T-helper 1 cell treated with Interleukin-12 subunit alpha and Interleukin-12 subunit beta and Interleukin-4 antibody, amounts not matched to agents 30 μg/mL and 1 μg/mL, for 36 hours (primary cell): ENCODE results near the gene ST8SIA6.
"Not testable (repeated sequence)": the region's sequence is repeated elsewhere in the genome, so short reads cannot be mapped to it uniquely, and the experiment has no call there.

ENCODE experiments used
- H3K27ac Mint-ChIP-seq: one replicate; pipeline ENCODE4 v1.8.0; 2021; ENCODE audit warnings: mild to moderate bottlenecking, mixed read lengths
- H3K27me3 Mint-ChIP-seq: one replicate; pipeline ENCODE4 v1.8.0; 2021; ENCODE audit warnings: low read depth, mixed read lengths
- H3K36me3 Mint-ChIP-seq: one replicate; pipeline ENCODE4 v1.8.0; 2021; ENCODE audit warnings: low read depth, mixed read lengths
- H3K4me1 Mint-ChIP-seq: one replicate; pipeline ENCODE4 v1.8.0; 2021; ENCODE audit warnings: low read depth, mixed read lengths
- H3K4me3 Mint-ChIP-seq: one replicate; pipeline ENCODE4 v1.8.0; 2021; ENCODE audit warnings: mild to moderate bottlenecking, moderate library complexity, mixed read lengths
- H3K9me3 Mint-ChIP-seq: one replicate; pipeline ENCODE4 v1.8.0; 2021; ENCODE audit warnings: mixed read lengths

Gene ST8SIA6

DNA sequence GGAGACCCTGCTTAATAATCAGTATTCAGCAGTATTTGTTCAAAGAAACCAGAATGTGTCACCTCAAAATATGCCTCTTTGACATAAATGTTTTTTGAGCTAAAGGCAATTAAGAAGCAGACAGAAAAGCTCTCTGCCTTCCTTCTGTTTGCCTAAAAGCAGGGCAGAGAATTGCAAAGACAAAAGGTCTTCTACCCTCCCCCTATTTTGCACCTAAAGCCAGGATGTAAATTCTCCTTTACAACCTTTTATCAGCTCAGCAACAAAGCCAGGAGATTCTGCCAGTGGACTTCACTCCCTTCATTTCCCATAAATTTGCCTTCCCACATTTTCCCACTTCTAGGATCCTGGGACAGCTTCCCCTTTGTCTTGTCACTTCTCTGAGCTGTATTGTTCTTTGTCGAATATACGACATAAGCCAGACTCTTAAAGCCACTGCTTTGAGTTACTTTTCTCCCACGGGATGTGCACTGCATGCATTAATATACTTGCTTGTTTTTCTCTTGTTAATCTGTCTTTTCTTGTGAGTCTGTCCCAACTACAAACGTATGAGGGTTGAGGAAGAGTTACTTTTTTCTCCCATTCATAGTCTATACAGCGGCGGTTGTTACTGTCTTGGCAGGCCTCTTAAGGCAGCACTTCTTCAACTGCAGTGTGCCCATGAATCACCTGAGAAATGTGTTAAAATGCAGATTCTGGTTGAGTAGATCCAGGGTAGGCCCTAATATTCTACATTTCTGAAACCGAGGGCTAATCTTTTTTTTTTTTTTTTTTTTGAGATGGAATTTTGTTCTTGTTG lies 48.2 kb downstream of the ST8SIA6 start:
- peaks cover 1% of the 10 kb centered on the region for H3K36me3 Mint-ChIP-seq

DNA sequence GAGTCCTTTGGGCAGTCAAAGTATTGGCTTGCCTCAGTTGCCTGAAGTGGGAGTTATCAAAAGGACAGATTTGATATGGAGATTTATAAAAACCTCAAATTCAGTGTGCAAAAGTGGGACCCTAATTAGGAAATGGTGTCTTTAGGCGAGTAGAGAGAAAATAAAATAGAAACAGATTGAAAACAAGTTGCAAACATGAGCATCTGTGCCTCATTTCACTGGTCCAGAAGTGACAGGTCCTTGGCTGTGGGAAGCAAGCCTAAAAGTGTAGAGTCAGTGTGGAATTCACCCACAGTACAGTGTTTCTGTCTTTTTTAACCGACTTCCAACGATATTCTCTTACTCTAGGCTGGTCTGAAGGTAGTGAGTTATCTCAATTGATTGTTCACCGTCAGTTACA lies 51.2 kb downstream of the ST8SIA6 start:
- no peaks in the 10 kb centered on the region for H3K4me1 Mint-ChIP-seq
- no peak overlapping the region for H3K27ac Mint-ChIP-seq
- no peaks in the 10 kb centered on the region for H3K36me3 Mint-ChIP-seq
- H3K27me3 Mint-ChIP-seq, result peaks cover 5% of the 10 kb centered on the region
- no peak overlapping the region for H3K4me3 Mint-ChIP-seq
- H3K9me3 Mint-ChIP-seq, result no peaks in the 10 kb centered on the region

More for the DNA sequence above, 48.2 kb downstream of the ST8SIA6 start:
- Mint-ChIP-seq H3K9me3 (no peaks in the 10 kb centered on the region), H3K4me1 (peaks cover 8% of the 10 kb centered on the region), H3K27ac (no peak overlapping the region), H3K4me3 (no peak overlapping the region), H3K27me3 (peaks cover 12% of the 10 kb centered on the region)

DNA sequence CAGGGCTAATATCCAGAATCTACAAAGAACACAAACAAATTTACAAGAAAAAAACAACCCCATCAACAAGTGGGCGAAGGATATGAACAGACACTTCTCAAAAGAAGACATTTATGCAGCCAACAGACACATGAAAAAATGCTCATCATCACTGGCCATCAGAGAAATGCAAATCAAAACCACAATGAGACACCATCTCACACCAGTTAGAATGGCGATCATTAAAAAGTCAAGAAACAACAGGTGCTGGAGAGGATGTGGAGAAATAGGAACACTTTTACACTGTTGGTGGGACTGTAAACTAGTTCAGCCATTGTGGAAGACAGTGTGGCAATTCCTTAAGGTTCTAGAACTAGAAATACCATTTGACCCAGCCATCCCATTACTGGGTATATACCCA lies 52.4 kb downstream of the ST8SIA6 start:
- not testable (repeated sequence) for H3K36me3 Mint-ChIP-seq, H3K9me3 Mint-ChIP-seq, H3K4me1 Mint-ChIP-seq, H3K27ac Mint-ChIP-seq, H3K4me3 Mint-ChIP-seq
- peaks cover 12% of the 10 kb centered on the region for H3K27me3 Mint-ChIP-seq

DNA sequence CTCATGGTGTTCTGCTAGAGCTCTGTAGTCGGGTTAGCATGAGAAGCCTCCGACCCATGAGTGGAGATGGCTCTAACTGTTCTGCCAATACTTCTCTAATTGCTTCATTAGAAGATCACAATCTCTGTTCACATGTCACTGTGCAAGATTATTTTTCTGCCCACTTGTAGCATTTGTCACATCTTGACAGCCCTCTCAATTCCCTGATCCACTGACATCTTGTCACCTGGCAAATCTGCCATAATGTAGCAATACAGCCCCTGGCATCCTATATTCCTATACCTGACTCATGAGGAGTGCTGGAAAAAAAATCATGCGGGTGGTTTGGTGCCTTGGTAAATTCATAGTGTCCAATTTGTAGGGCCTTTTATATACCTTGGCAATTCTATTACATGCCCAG lies 58.4 kb downstream of the ST8SIA6 start:
- H3K4me1 Mint-ChIP-seq, result no peaks in the 10 kb centered on the region
- no peak overlapping the region for H3K4me3 Mint-ChIP-seq
- peaks cover 13% of the 10 kb centered on the region for H3K27me3 Mint-ChIP-seq
- H3K9me3 Mint-ChIP-seq, result no peaks in the 10 kb centered on the region
- no peak overlapping the region for H3K27ac Mint-ChIP-seq
- H3K36me3 Mint-ChIP-seq, result no peaks in the 10 kb centered on the region

- Mint-ChIP-seq H3K27ac (no peak overlapping the region), H3K4me3 (no peak overlapping the region), H3K9me3 (no peaks in the 10 kb centered on the region), H3K27me3 (peaks cover 13% of the 10 kb centered on the region), H3K36me3 (no peaks in the 10 kb centered on the region), H3K4me1 (no peaks in the 10 kb centered on the region)
Measured at GRCh38 chr10:17394854-17395253, 59.5 kb downstream of the ST8SIA6 start.

DNA sequence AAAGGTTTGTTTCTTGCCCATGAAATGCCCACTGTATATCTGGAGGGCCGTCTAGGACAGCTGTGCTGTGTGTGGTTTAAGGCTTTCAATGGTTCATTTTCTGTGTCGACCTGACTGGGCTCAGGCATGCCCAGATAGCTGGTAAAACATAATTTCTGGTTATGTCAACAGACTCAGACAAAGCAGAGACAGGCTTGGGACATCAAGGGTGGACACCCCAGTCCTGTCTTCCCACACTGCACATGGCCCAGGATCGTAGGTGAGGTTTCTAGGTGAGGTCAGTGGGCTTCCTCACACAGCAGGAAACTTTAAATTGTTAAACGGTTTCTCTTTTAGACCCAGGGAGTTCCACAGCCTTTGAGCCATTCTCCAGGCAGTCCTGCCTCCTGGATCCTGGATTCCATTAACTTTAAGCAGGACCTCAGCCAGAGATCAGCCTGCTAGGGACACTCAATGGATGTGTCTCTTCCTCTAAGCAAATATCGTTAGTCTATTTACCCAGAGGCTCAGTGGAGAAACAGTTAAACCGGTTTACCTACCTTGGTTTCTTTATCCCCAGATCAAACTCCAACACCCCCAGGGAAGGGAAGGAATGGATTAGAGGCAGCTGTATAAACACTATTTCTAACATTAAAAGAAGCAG lies 66.4 kb downstream of the ST8SIA6 start:
- no peak overlapping the region for H3K27ac Mint-ChIP-seq

GRCh38 chr10:17386616-17387075 lies 67.7 kb downstream of the ST8SIA6 start:
- no peak overlapping the region for H3K4me3 Mint-ChIP-seq
- H3K36me3 Mint-ChIP-seq, result no peaks in the 10 kb centered on the region
- H3K9me3 Mint-ChIP-seq, result no peaks in the 10 kb centered on the region
- H3K27ac Mint-ChIP-seq, result no peak overlapping the region
- H3K27me3 Mint-ChIP-seq, result no peaks in the 10 kb centered on the region
- no peaks in the 10 kb centered on the region for H3K4me1 Mint-ChIP-seq

More for the DNA sequence above, 66.4 kb downstream of the ST8SIA6 start:
- Mint-ChIP-seq H3K4me3 (no peak overlapping the region), H3K36me3 (no peaks in the 10 kb centered on the region), H3K4me1 (no peaks in the 10 kb centered on the region), H3K27me3 (no peaks in the 10 kb centered on the region), H3K9me3 (no peaks in the 10 kb centered on the region)

- no peaks in the 10 kb centered on the region for H3K4me1 Mint-ChIP-seq
- H3K27me3 Mint-ChIP-seq, result no peaks in the 10 kb centered on the region
- H3K36me3 Mint-ChIP-seq, result no peaks in the 10 kb centered on the region
- H3K27ac Mint-ChIP-seq, result no peak overlapping the region
- no peaks in the 10 kb centered on the region for H3K9me3 Mint-ChIP-seq
- no peak overlapping the region for H3K4me3 Mint-ChIP-seq
Measured at GRCh38 chr10:17386021-17386420, 68.4 kb downstream of the ST8SIA6 start.

DNA sequence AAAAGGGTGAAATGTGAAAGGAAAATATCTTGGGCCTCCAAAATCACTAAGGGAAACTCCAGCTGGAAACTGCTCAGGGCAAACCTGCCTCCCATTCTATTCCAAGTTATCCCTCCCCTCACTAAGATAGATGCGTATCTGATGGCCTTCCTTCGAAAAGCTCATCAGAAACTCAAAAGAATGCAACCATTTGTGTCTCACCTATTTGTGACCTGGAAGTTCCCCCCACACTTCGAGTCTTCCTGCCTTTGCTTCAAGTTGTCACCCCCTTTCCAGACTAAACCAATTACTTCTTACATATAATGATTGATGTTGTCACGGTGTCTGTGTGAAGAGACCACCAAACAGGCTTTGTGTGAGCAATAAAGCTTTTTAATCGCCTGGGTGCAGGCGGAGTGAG lies 69.3 kb downstream of the ST8SIA6 start:
- no peaks in the 10 kb centered on the region for H3K36me3 Mint-ChIP-seq
- H3K27ac Mint-ChIP-seq, result no peak overlapping the region
- no peak overlapping the region for H3K4me3 Mint-ChIP-seq
- H3K9me3 Mint-ChIP-seq, result no peaks in the 10 kb centered on the region
- no peaks in the 10 kb centered on the region for H3K27me3 Mint-ChIP-seq
- no peaks in the 10 kb centered on the region for H3K4me1 Mint-ChIP-seq

GRCh38 chr10:17383801-17384555 lies 70.4 kb downstream of the ST8SIA6 start:
- Mint-ChIP-seq H3K4me1 (no peaks in the 10 kb centered on the region), H3K4me3 (no peak overlapping the region), H3K36me3 (no peaks in the 10 kb centered on the region), H3K9me3 (no peaks in the 10 kb centered on the region), H3K27ac (no peak overlapping the region), H3K27me3 (no peaks in the 10 kb centered on the region)

- H3K9me3 Mint-ChIP-seq, result no peaks in the 10 kb centered on the region
- H3K4me1 Mint-ChIP-seq, result no peaks in the 10 kb centered on the region
- no peaks in the 10 kb centered on the region for H3K27me3 Mint-ChIP-seq
- H3K4me3 Mint-ChIP-seq, result no peak overlapping the region
- H3K36me3 Mint-ChIP-seq, result no peaks in the 10 kb centered on the region
- no peak overlapping the region for H3K27ac Mint-ChIP-seq
Measured at GRCh38 chr10:17381502-17382142, 72.8 kb downstream of the ST8SIA6 start.

DNA sequence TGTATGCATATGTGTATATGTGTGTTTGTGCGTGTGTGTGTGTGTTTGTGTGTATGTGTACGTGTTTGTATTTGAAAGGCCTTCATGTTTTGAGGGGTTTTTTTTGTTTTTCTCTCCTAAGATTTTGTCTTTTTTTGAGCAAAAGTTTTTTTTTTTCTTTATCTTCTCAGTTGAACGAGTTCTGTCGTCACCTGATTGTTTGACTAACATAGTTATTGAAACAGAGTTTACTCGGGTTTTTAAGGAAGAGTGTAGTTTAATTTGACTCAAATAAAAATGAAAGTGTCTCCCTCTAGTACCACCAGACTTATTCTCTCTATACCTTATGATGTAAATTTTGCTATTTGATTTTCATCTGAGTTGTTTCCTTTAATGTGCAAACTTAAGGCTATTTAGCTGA lies 73.5 kb downstream of the ST8SIA6 start:
- Mint-ChIP-seq H3K36me3 (no peaks in the 10 kb centered on the region), H3K9me3 (no peaks in the 10 kb centered on the region)

DNA sequence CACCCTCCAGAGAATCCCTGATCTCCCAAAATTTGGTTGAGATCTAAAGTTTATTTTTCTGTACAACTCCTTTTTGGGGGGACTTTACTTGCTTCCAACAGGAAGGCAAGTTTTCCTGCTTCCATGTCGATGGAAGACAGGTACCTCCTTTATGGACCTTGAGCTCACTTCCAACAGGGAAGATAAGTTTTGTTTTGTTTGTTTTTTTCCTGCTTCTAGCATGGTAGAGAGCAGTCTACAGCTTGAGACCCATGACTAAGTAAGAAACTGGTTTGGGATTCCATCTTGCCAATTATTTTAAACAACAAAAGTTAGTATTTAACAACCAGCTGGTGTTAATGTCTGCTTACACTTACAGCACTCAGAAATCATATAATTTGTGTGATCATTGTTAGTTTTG lies 74.4 kb downstream of the ST8SIA6 start:
- Mint-ChIP-seq H3K27me3 (no peaks in the 10 kb centered on the region), H3K9me3 (no peaks in the 10 kb centered on the region)

More for the DNA sequence above, 73.5 kb downstream of the ST8SIA6 start:
- Mint-ChIP-seq H3K27ac (no peak overlapping the region), H3K4me1 (no peaks in the 10 kb centered on the region), H3K27me3 (no peaks in the 10 kb centered on the region), H3K4me3 (no peak overlapping the region)

DNA sequence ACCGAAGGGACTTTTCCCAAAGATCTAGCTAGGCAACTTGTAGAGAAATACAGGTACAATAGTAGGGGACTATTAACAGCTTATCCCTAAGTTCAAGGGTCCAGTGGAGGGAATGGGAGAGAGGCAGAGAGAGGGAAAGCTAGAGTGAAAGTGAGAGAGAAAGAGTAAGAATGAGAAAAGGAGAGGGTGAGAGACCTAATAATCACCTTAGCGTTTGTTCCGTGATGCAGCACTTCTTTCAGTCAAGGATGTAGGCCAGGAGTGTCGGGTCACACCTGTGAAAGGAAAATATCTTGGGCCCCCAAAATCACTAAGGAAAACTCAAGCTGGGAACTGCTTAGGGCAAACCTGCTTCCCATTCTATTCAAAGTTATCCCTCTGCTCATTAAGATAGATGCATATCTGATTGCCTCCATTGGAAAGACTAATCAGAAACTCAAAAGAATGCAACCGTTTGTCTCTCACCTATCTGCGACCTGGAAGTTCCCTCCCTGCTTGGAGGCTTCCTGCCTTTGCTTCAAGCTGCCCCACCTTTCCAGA lies 75.2 kb downstream of the ST8SIA6 start:
- Mint-ChIP-seq H3K9me3 (no peaks in the 10 kb centered on the region), H3K36me3 (no peaks in the 10 kb centered on the region), H3K27me3 (no peaks in the 10 kb centered on the region), H3K4me3 (no peak overlapping the region), H3K4me1 (no peaks in the 10 kb centered on the region), H3K27ac (no peak overlapping the region)

More for the DNA sequence above, 74.4 kb downstream of the ST8SIA6 start:
- Mint-ChIP-seq H3K4me3 (no peak overlapping the region), H3K36me3 (no peaks in the 10 kb centered on the region), H3K27ac (no peak overlapping the region), H3K4me1 (no peaks in the 10 kb centered on the region)
